Measurements from ENCODE around the gene ZBTB4. TPM values are rescaled to one million over a fixed set of nuclear protein-coding genes. Genes with fewer than 3 reads are reported as not detected.
"Not testable (repeated sequence)": the region's sequence is repeated elsewhere in the genome, so short reads cannot be mapped to it uniquely, and the experiment has no call there.

ZBTB4 gene
- total RNA-seq, 4 donors from 2014 or later, result 15.1 to 27.3 (median 24.5) TPM

GRCh38 chr17:7484067-7484918, 4.9 kb upstream of the ZBTB4 start, which contains the start of gene POLR2A:
Gene POLR2A (plus strand): TSS chr17:7484366.
- Histone ChIP-seq H3K4me3 (peak within 1 kb of the TSS; percentile 64 to 69 (median 66)), H3K9me3 (no peaks in the 10 kb centered on the region), H3K27ac (peak within 1 kb of the TSS; percentile 94 to 99 (median 98)), H3K36me3 (no peaks in the 10 kb centered on the region), H3K4me1 (peaks cover 4 to 59% (median 18%) of the 10 kb centered on the region in 4 donors), H3K27me3 (no peaks in the 10 kb centered on the region)
- DNase-seq, result peak; percentile 97 to 99 (median 98)
- TF ChIP-seq POLR2A (IDR thresholded peaks at IDR 0.05) (peak; percentile 100), CTCF (IDR thresholded peaks at IDR 0.05) (peak in 3 of 6 experiments; percentile 1 to 14 (median 13))

GRCh38 chr17:7483255-7484066, 4.0 kb upstream of the ZBTB4 start:
- Histone ChIP-seq H3K9me3 (no peaks in the 10 kb centered on the region), H3K36me3 (no peaks in the 10 kb centered on the region), H3K4me1 (peaks cover 4 to 51% (median 18%) of the 10 kb centered on the region in 4 donors), H3K27ac (peak overlapping the region; percentile 94 to 99 (median 98)), H3K27me3 (no peaks in the 10 kb centered on the region), H3K4me3 (peak overlapping the region; percentile 64 to 69 (median 66))
- TF ChIP-seq CTCF (IDR thresholded peaks at IDR 0.05) (no peak), POLR2A (IDR thresholded peaks at IDR 0.05) (peak; percentile 24 to 61)
- DNase-seq, result peak; percentile 96 to 97 (median 96)

GRCh38 chr17:7482742-7483088, 3.3 kb upstream of the ZBTB4 start:
- DNase-seq, H3K27me3 ChIP-seq, H3K36me3 ChIP-seq, H3K9me3 ChIP-seq: not testable (repeated sequence)
- peaks cover 4 to 51% (median 19%) of the 10 kb centered on the region in 4 donors for H3K4me1 ChIP-seq
- peak overlapping the region; percentile 64 to 69 (median 66) for H3K4me3 ChIP-seq
- H3K27ac ChIP-seq, result peak overlapping the region; percentile 94 to 99 (median 98)

- H3K9me3 ChIP-seq, H3K27me3 ChIP-seq, DNase-seq, H3K4me3 ChIP-seq, H3K36me3 ChIP-seq: not testable (repeated sequence)
- H3K27ac ChIP-seq, result peak overlapping the region in 2 of 4 donors; percentile 94 to 97
- peaks cover 4 to 50% (median 18%) of the 10 kb centered on the region in 4 donors for H3K4me1 ChIP-seq
These were observed 2.7 kb upstream of the ZBTB4 start for GRCh38 chr17:7481842-7482741.

- H3K36me3 ChIP-seq, H3K27me3 ChIP-seq, DNase-seq, H3K9me3 ChIP-seq: not testable (repeated sequence)
- peaks cover 4 to 50% (median 13%) of the 10 kb centered on the region in 4 donors for H3K4me1 ChIP-seq
- peak within 1 kb of the TSS; percentile 98 to 100 (median 99) for H3K27ac ChIP-seq
- peak within 1 kb of the TSS in 1 of 4 donors; percentile 93 for H3K4me3 ChIP-seq
These were observed 1.8 kb upstream of the ZBTB4 start, which contains the start of gene SLC35G6 for GRCh38 chr17:7481275-7481674. Gene SLC35G6 (plus strand): TSS chr17:7481446. CDS start chr17:7481517, 71 bp downstream.

- no peaks in the 10 kb centered on the region for H3K9me3 ChIP-seq
- DNase-seq, result no peak
- peak overlapping the region; percentile 84 to 99 (median 94) for H3K4me3 ChIP-seq
- H3K36me3 ChIP-seq, result no peaks in the 10 kb centered on the region
- H3K27me3 ChIP-seq, result no peaks in the 10 kb centered on the region
- peaks cover 0 to 49% (median 7%) of the 10 kb centered on the region in 4 donors for H3K4me1 ChIP-seq
- H3K27ac ChIP-seq, result peak overlapping the region; percentile 98 to 100 (median 99)
- TF ChIP-seq POLR2A (IDR thresholded peaks at IDR 0.05) (no peak), CTCF (IDR thresholded peaks at IDR 0.05) (no peak)
These were observed 606 bp upstream of the ZBTB4 start for GRCh38 chr17:7480089-7480384.
